Skin of body (tissue), 2 donors: ENCODE data around the gene APH1B. TPM values are rescaled to one million over a fixed set of nuclear protein-coding genes. Genes with fewer than 3 reads are reported as not detected.

Source experiments
- DNase-seq: peaks from one replicate; lab custom pipeline; 2025; lab: John Stamatoyannopoulos, UW
- total RNA-seq: library from RNA; depleted of rRNA; stranded (reverse); fragments of >200 nt; gene quantifications from one replicate; pipeline ENCODE4 v1.2.3, GENCODE V29; 2014

The APH1B gene
- total RNA-seq, 1 donor from 2014 or later, result 13.3 TPM

GRCh38 chr15:63252292-63252691 lies 25.1 kb upstream of the APH1B start:
- no peak for DNase-seq

GRCh38 chr15:63254991-63255390 lies 22.4 kb upstream of the APH1B start:
- DNase-seq, result no peak

GRCh38 chr15:63255489-63255990 lies 21.9 kb upstream of the APH1B start:
- DNase-seq, result no peak

GRCh38 chr15:63256433-63257274 lies 20.8 kb upstream of the APH1B start:
- DNase-seq, result peak; percentile 78

DNA sequence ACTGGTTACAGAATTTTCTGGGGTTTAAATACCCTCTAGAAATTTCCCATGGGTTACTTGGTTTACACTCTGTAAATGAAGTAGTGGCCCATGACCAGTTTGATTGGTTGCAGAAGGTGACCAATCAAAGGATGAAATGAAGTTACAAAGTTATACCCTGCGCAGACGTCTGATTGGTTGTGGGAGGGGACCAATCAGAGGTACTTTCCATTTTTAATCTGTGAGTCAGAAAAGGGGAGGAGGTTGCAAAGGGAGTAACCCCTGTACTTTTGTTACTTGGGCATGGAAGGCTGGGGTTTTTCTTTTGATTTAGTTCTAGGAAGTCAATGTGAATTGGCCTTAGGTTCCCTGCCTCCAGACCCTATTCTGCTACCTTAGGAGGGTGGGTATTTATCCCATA lies 18.7 kb upstream of the APH1B start:
- DNase-seq, result no peak

DNA sequence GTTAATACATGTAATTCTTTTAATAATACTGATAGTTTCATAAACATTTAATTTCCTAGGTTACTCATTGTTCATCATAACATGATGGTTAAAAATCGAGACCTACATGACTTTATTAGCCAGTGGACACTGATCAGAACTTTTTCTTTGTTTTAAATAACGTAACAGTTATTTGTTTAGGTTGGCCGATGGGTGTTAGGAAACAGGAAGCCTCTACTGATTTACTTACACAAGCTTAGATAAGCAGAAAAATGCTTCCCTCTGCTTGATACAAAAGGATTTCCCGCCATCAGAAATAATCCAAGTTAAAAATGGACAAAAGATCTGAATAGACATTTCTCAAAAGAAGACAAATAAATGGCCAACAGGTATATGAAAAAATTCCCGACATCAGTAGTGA lies 16.6 kb upstream of the APH1B start:
- DNase-seq, result no peak

GRCh38 chr15:63261311-63261710 lies 16.1 kb upstream of the APH1B start:
- DNase-seq, result no peak

- DNase-seq, result no peak
These were observed 13.9 kb upstream of the APH1B start for GRCh38 chr15:63263519-63263918.

- DNase-seq, result no peak
These were observed 12.6 kb upstream of the APH1B start for GRCh38 chr15:63264688-63265293.

GRCh38 chr15:63274427-63274826 lies 3.0 kb upstream of the APH1B start:
- DNase-seq, result no peak

GRCh38 chr15:63276342-63277037 lies 915 bp upstream of the APH1B start:
- no peak for DNase-seq

- DNase-seq, result peak; percentile 24
These were observed 570 bp downstream of the APH1B start for GRCh38 chr15:63277893-63278456.

GRCh38 chr15:63283126-63283525 lies 5.7 kb downstream of the APH1B start:
- no peak for DNase-seq

- DNase-seq, result no peak
These were observed 6.9 kb downstream of the APH1B start for GRCh38 chr15:63284335-63284734.

- DNase-seq, result no peak
These were observed 9.7 kb downstream of the APH1B start for GRCh38 chr15:63287109-63287508.

DNA sequence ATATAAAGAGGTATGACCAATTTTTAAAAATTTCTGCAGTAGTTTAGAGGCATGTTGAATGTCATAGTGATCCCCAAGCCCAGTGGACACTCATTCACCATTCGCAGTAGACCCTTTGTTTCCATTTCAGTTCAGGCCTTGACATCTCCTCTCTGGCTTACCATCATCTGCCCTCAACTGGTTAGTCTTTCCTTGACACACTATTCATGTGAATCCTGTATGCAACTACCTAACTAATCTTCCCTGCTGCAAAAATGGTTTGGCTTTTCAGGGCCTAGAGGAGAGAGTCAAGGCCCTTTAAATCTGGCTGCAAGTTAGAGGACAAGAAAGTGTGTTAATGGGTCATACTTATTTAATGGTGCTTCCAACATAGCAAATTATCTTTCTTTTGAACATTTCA lies 10.9 kb downstream of the APH1B start:
- no peak for DNase-seq

- DNase-seq, result peak; percentile 54
These were observed 11.5 kb downstream of the APH1B start for GRCh38 chr15:63288778-63289378.

- peak; percentile 41 for DNase-seq
These were observed 14.1 kb downstream of the APH1B start for GRCh38 chr15:63291507-63291906.

GRCh38 chr15:63292241-63292640 lies 14.8 kb downstream of the APH1B start:
- DNase-seq, result no peak

DNA sequence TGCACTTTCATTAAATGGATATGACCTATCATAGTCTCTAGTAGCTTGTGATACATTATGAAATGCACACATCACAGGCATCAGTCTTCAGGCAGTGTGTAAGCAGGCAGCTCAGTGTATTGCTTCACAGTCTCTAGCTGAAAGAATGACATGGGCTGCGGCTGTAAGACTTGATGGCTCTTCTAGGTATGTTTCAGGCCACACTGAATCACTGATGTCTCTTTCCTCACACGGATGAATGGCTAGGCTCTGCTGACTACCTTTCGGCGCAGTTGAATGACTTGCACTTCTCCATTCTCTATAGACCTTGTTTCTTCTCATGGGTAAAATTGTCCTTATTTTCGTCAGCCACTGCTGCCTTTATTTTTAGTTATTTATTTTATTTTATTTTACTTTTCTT lies 15.4 kb downstream of the APH1B start:
- DNase-seq, result no peak

DNA sequence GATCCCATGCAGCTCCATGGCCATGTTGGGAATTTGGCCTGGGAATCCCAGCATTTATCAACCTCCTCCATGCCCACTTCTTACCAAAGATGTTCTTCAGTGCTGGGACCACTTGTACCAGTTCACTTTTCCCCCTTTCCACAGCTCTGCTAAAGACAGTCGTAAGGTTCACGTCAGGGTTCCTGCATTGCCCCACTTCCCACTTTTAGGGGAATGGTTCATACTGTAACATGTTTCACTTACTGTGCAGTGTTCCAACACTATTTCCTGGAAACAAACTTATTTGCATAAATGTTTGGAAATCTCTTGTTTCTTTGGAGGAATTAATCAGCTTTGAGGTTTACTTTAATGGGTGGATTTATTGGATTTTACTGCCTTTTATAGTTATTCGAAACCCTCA lies 17.0 kb downstream of the APH1B start:
- no peak for DNase-seq

GRCh38 chr15:63295341-63295740 lies 17.9 kb downstream of the APH1B start:
- no peak for DNase-seq
